Neural cell (in vitro differentiated cells): ENCODE measurements around the gene PGAM2. TPM values are rescaled to one million over a fixed set of nuclear protein-coding genes. Genes with fewer than 3 reads are reported as not detected.
"Not testable (repeated sequence)": the region's sequence is repeated elsewhere in the genome, so short reads cannot be mapped to it uniquely, and the experiment has no call there.

Experiments used
- H2AFZ ChIP-seq: fragments of 200-600, 300-800 bp; sonication (generic), shearing (Covaris generic); 2 replicates; pipeline ENCODE4 v1.6.0; 2014; ENCODE audit warnings: low read depth, mild to moderate bottlenecking, antibody characterized with exemption, low read length, moderate library complexity
- H3F3A ChIP-seq: fragments of 200-600 bp; shearing (Covaris generic); 2 replicates; pipeline ENCODE4 v1.6.1; 2016; ENCODE audit warnings: mild to moderate bottlenecking, moderate library complexity, mixed read lengths, antibody characterized with exemption, low read length; ENCODE audit not compliant: insufficient read depth, poor library complexity, severe bottlenecking
- H3K27ac ChIP-seq: fragments of 200-600, 300-800 bp; sonication (generic), shearing (Covaris generic); 2 replicates; pipeline ENCODE4 v1.5.1; 2014; ENCODE audit warnings: mild to moderate bottlenecking, low read length, moderate library complexity
- H3K27me3 ChIP-seq: fragments of 300-800, 200-600 bp; sonication (generic), shearing (Covaris generic); 2 replicates; pipeline ENCODE4 v1.6.0; 2014; ENCODE audit warnings: mild to moderate bottlenecking, low read depth, low read length, moderate library complexity; ENCODE audit not compliant: insufficient read depth
- H3K36me3 ChIP-seq: fragments of 300-800, 200-600 bp; sonication (generic), shearing (Covaris generic); 2 replicates; pipeline ENCODE4 v1.5.1; 2014; ENCODE audit warnings: mild to moderate bottlenecking, antibody characterized with exemption, low read length, moderate library complexity; ENCODE audit not compliant: insufficient read depth
- H3K4me2 ChIP-seq: fragments of 300-800, 200-600 bp; sonication (generic), shearing (Covaris generic); 2 replicates; pipeline ENCODE4 v1.6.0; 2014; ENCODE audit warnings: mild to moderate bottlenecking, low read length
- H3K4me3 ChIP-seq: fragments of 300-800, 200-600 bp; sonication (generic), shearing (Covaris generic); 2 replicates; pipeline ENCODE4 v1.5.1; 2014; ENCODE audit warnings: mild to moderate bottlenecking, low read length, moderate library complexity
- H3K79me2 ChIP-seq: fragments of 200-600 bp; shearing (Covaris generic); replicated peaks from 2 replicates; pipeline ENCODE4 v1.6.0; 2014; ENCODE audit warnings: mild to moderate bottlenecking, low read length, moderate library complexity; ENCODE audit not compliant: insufficient read depth
- H3K9ac ChIP-seq: fragments of 300-800, 200-600 bp; sonication (generic), shearing (Covaris generic); 2 replicates; pipeline ENCODE4 v1.6.1; 2016; ENCODE audit warnings: mild to moderate bottlenecking, low read length, mixed read lengths
- H3K9me2 ChIP-seq: fragments of 200-600 bp; shearing (Covaris generic); 2 replicates; pipeline ENCODE4 v1.6.1; 2016; ENCODE audit warnings: mild to moderate bottlenecking, low read length, mixed read lengths; ENCODE audit not compliant: insufficient read depth
- H3K9me3 ChIP-seq: fragments of 200-600, 300-800 bp; sonication (generic), shearing (Covaris generic); 2 replicates; pipeline ENCODE4 v1.6.1; 2016; ENCODE audit warnings: mild to moderate bottlenecking, mixed run types, low read length, moderate library complexity, mixed read lengths
- H4K20me1 ChIP-seq: fragments of 200-600 bp; shearing (Covaris generic); 2 replicates; pipeline ENCODE4 v1.6.1; 2016; ENCODE audit warnings: mild to moderate bottlenecking, mixed run types; ENCODE audit not compliant: insufficient read depth
- EP300 ChIP-seq: fragments of 450-650 bp; conservative IDR thresholded peaks from 2 replicates; pipeline ENCODE4 v1.6.1; 2014; ENCODE audit warnings: antibody characterized with exemption, mild to moderate bottlenecking, moderate library complexity; ENCODE audit not compliant: poor library complexity, severe bottlenecking
- MXI1 ChIP-seq: fragments of 450-650 bp; conservative IDR thresholded peaks from 2 replicates; pipeline ENCODE4 v1.6.1; 2014; ENCODE audit warnings: antibody characterized with exemption, mild to moderate bottlenecking; ENCODE audit not compliant: poor library complexity, severe bottlenecking
- POLR2AphosphoS5 ChIP-seq: IDR thresholded peaks from 2 replicates; pipeline ENCODE4 v1.6.1; 2012
- SMC3 ChIP-seq: fragments of 450-650 bp; conservative IDR thresholded peaks from 2 replicates; pipeline ENCODE4 v1.6.1; 2014; ENCODE audit warnings: antibody characterized with exemption, mild to moderate bottlenecking, moderate library complexity; ENCODE audit not compliant: poor library complexity
- TAF1 ChIP-seq: IDR thresholded peaks from 2 replicates; pipeline ENCODE4 v1.6.1; 2012; ENCODE audit warnings: low read depth
- polyA plus RNA-seq: library from polyadenylated mRNA; depleted of rRNA; stranded (reverse); fragments of >200 nt; gene quantifications from 2 replicates; pipeline ENCODE4 v1.2.3, GENCODE V29; 2014
- TF ChIP-seq, protein P1 (sequence below): IDR thresholded peaks from 2 replicates; pipeline ENCODE4 v1.6.1; 2012; ENCODE audit warnings: borderline replicate concordance
- TF ChIP-seq, protein P2 (sequence below): fragments of 450-650 bp; IDR thresholded peaks from 2 replicates; pipeline ENCODE4 v1.5.1; 2014; ENCODE audit warnings: antibody characterized with exemption, mild to moderate bottlenecking, moderate library complexity; ENCODE audit not compliant: poor library complexity, severe bottlenecking

Gene PGAM2
- polyA plus RNA-seq, 1 donor from 2014 or later: not detected

DNA sequence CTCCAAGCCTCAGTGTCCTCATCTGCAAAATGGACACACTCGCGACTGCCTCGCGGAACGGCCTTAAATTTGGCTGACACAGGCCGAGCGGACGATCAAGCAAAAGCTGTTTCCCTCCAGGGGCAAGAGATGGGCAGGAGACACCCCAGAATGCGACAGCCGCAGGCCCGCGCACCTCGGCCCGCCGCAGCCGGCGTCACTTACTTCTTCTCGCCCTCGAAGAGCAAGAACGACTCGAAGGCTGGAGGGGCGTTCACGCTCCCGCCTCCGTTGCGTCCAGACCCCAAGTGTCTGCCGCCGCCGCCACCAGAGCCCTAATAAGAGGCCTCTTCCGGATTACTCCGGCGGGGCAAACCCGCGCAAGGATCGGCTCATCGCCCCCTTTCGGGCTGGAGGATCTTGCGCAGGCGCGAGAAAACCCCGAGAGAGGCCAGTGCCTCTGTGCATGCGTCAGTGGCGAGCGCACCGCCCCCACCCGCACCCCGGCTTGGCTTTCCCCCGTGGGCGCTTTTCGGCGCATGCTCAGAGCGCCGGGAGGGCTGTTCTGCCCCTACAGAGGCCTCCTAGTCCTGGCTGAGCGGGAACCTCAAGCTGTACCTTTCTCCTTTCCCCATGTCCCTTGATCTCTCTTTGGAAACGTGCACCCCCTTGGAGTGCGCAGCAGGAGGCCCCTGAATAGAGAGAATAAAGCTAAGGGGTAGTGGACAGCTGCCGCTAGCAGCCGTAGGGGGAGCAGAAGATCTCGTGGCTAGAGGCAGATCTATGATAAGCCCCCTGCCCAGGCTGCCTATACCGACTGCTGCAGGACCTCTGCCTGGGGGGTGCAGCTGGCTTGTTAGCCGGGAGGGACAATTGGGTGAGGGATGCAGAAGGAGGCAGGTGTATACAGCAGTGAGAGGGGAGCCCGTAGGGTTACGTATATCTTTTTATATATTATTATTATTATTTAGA is 46.2 kb downstream of the PGAM2 start:
- H3K4me2 ChIP-seq, H4K20me1 ChIP-seq, H3K9me3 ChIP-seq, H3F3A ChIP-seq, H3K36me3 ChIP-seq, H3K79me2 ChIP-seq, H3K27me3 ChIP-seq, H3K9me2 ChIP-seq: not testable (repeated sequence)
- H3K4me3 ChIP-seq: peak overlapping the region; percentile 67
- TF ChIP-seq POLR2AphosphoS5 (peak; percentile 74), EP300 (peak; percentile 47), TAF1 (peak; percentile 36), MXI1 (peak; percentile 78), SMC3 (peak; percentile 59)
- TF ChIP-seq, protein P1, sequence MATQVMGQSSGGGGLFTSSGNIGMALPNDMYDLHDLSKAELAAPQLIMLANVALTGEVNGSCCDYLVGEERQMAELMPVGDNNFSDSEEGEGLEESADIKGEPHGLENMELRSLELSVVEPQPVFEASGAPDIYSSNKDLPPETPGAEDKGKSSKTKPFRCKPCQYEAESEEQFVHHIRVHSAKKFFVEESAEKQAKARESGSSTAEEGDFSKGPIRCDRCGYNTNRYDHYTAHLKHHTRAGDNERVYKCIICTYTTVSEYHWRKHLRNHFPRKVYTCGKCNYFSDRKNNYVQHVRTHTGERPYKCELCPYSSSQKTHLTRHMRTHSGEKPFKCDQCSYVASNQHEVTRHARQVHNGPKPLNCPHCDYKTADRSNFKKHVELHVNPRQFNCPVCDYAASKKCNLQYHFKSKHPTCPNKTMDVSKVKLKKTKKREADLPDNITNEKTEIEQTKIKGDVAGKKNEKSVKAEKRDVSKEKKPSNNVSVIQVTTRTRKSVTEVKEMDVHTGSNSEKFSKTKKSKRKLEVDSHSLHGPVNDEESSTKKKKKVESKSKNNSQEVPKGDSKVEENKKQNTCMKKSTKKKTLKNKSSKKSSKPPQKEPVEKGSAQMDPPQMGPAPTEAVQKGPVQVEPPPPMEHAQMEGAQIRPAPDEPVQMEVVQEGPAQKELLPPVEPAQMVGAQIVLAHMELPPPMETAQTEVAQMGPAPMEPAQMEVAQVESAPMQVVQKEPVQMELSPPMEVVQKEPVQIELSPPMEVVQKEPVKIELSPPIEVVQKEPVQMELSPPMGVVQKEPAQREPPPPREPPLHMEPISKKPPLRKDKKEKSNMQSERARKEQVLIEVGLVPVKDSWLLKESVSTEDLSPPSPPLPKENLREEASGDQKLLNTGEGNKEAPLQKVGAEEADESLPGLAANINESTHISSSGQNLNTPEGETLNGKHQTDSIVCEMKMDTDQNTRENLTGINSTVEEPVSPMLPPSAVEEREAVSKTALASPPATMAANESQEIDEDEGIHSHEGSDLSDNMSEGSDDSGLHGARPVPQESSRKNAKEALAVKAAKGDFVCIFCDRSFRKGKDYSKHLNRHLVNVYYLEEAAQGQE: peak; percentile 70
- TF ChIP-seq, protein P2, sequence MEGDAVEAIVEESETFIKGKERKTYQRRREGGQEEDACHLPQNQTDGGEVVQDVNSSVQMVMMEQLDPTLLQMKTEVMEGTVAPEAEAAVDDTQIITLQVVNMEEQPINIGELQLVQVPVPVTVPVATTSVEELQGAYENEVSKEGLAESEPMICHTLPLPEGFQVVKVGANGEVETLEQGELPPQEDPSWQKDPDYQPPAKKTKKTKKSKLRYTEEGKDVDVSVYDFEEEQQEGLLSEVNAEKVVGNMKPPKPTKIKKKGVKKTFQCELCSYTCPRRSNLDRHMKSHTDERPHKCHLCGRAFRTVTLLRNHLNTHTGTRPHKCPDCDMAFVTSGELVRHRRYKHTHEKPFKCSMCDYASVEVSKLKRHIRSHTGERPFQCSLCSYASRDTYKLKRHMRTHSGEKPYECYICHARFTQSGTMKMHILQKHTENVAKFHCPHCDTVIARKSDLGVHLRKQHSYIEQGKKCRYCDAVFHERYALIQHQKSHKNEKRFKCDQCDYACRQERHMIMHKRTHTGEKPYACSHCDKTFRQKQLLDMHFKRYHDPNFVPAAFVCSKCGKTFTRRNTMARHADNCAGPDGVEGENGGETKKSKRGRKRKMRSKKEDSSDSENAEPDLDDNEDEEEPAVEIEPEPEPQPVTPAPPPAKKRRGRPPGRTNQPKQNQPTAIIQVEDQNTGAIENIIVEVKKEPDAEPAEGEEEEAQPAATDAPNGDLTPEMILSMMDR: peak; percentile 97
- H3K9ac ChIP-seq: peak overlapping the region; percentile 72
- peak overlapping the region; percentile 21 for H2AFZ ChIP-seq
- peak overlapping the region; percentile 77 for H3K27ac ChIP-seq

DNA sequence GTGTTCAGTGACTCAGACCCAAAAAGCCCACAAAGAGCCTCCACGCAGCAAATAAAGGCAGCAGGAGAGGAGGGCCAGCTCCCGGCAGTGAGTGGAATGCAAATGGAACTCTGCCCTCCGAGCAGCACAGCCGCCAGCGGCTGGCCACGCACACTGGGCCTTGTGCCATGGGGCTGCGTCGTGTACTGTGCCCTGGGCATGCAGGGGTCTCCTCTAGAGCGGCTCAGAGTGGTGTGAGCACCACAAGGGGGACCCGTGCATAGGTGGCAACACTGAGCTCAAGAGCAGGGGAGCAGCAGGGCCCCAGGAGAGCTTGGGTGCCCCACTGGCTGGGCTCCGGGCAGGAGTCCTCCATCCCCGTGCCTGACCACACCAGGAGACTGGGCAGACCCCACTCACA is 50.3 kb downstream of the PGAM2 start:
- H3K9me2 ChIP-seq: not testable (repeated sequence)

More for the DNA sequence above, 50.3 kb downstream of the PGAM2 start:
- H3K4me3 ChIP-seq, H3F3A ChIP-seq, H3K79me2 ChIP-seq, H4K20me1 ChIP-seq, H3K27ac ChIP-seq, H3K9ac ChIP-seq, H3K4me2 ChIP-seq, H3K9me3 ChIP-seq, H3K36me3 ChIP-seq, H2AFZ ChIP-seq, H3K27me3 ChIP-seq: not testable (repeated sequence)

Other genes with a start within 250 kb of the PGAM2 start
- 110 and 132 TPM in 2 replicates for gene MRPS24, start 196.1 kb downstream of the PGAM2 start, polyA plus RNA-seq
- 43.0 and 49.6 TPM in 2 replicates for gene URGCP, start 159.0 kb downstream of the PGAM2 start, polyA plus RNA-seq
- 11.2 and 17.2 TPM in 2 replicates for gene UBE2D4, start 139.1 kb downstream of the PGAM2 start, polyA plus RNA-seq
- not detected in 2 replicates for gene SPDYE1, start 67.7 kb downstream of the PGAM2 start, polyA plus RNA-seq
- 124 and 136 TPM in 2 replicates for gene DBNL, start 20.9 kb downstream of the PGAM2 start, polyA plus RNA-seq
- 24.6 and 27.7 TPM in 2 replicates for gene POLM, start 17.0 kb upstream of the PGAM2 start, polyA plus RNA-seq
- 0.30 TPM in 1 of 2 replicates, not detected in the other for gene AEBP1, start 38.8 kb upstream of the PGAM2 start, polyA plus RNA-seq
- gene POLD2, start 58.0 kb upstream of the PGAM2 start, polyA plus RNA-seq: 79.5 and 84.6 TPM in 2 replicates
- 0.76 TPM in 1 of 2 replicates, not detected in the other for gene MYL7, start 75.8 kb upstream of the PGAM2 start, polyA plus RNA-seq
- 7.4 and 9.0 TPM in 2 replicates for gene GCK, start 123.9 kb upstream of the PGAM2 start, polyA plus RNA-seq
- gene YKT6, start 135.4 kb upstream of the PGAM2 start, polyA plus RNA-seq: 93.4 and 114 TPM in 2 replicates